HepG2 (cell line): ENCODE measurements around the gene C1orf21.
"Not testable (repeated sequence)": the region's sequence is repeated elsewhere in the genome, so short reads cannot be mapped to it uniquely, and the experiment has no call there.

Source experiments
- ARNT ChIP-seq: fragments of 450-650 bp; IDR thresholded peaks from 2 replicates; pipeline ENCODE4 v1.6.1; 2017
- CREB3 ChIP-seq: sonication (generic); formaldehyde crosslinking; IDR thresholded peaks from 2 replicates; pipeline ENCODE4 v1.5.0; 2020; ENCODE audit warnings: missing genetic modification reagents
- CTCF ChIP-seq: sonication (generic); formaldehyde crosslinking; IDR thresholded peaks from 2 replicates; pipeline ENCODE4 v1.5.0; 2020; ENCODE audit warnings: mild to moderate bottlenecking, missing genetic modification reagents, moderate library complexity
- JUNB ChIP-seq: sonication (generic); formaldehyde crosslinking; IDR thresholded peaks from 2 replicates; pipeline ENCODE4 v1.8.0; 2022; ENCODE audit warnings: missing genetic modification reagents, mild to moderate bottlenecking, borderline replicate concordance
- MIER3 ChIP-seq: IDR thresholded peaks from 2 replicates; pipeline ENCODE4 v1.6.1; 2016; ENCODE audit warnings: missing compliant biosample characterization, borderline replicate concordance
- MYC ChIP-seq: sonication (generic); formaldehyde crosslinking; IDR thresholded peaks from 2 replicates; pipeline ENCODE4 v1.9.0; 2021; ENCODE audit warnings: missing genetic modification reagents, borderline replicate concordance
- RAD21 ChIP-seq: fragments of 450-650 bp; formaldehyde crosslinking; IDR thresholded peaks from 2 replicates; pipeline ENCODE4 v1.5.0; 2020; ENCODE audit warnings: mild to moderate bottlenecking
- REST ChIP-seq, 2 experiments: IDR thresholded peaks; 2 replicates each; pipeline ENCODE4 v1.6.1; 2011 to 2012; ENCODE audit warnings: low read length in 2 of 2, borderline replicate concordance in 1 of 2, low read depth in 1 of 2, mild to moderate bottlenecking in 1 of 2, moderate library complexity in 1 of 2
- RFXAP ChIP-seq: sonication (generic); formaldehyde crosslinking; IDR thresholded peaks from 2 replicates; pipeline ENCODE4 v1.4.0; 2020; ENCODE audit warnings: missing genetic modification reagents, borderline replicate concordance
- TARDBP ChIP-seq: sonication (generic); formaldehyde crosslinking; IDR thresholded peaks from 2 replicates; pipeline ENCODE4 v1.8.0; 2022; ENCODE audit warnings: mild to moderate bottlenecking, missing genetic modification reagents
- ZBTB2 ChIP-seq: sonication (generic); formaldehyde crosslinking; IDR thresholded peaks from 2 replicates; pipeline ENCODE4 v1.8.0; 2022; ENCODE audit warnings: low read depth, missing genetic modification reagents
- ZBTB40 ChIP-seq, 2 experiments: fragments of 450-650 bp in 1 of 2; sonication (generic) in 1 of 2; formaldehyde crosslinking in 1 of 2; IDR thresholded peaks; 2 replicates each; pipeline versions ENCODE4 v1.6.1 to v1.8.0; 2016 to 2022; ENCODE audit warnings: antibody characterized with exemption in 1 of 2, mild to moderate bottlenecking in 1 of 2, missing genetic modification reagents in 1 of 2
- ZNF20 ChIP-seq: sonication (generic); formaldehyde crosslinking; IDR thresholded peaks from 2 replicates; pipeline ENCODE4 v1.4.0; 2020; ENCODE audit warnings: mild to moderate bottlenecking, moderate library complexity, missing genetic modification reagents

- not testable (repeated sequence) for TF ChIP-seq ZBTB2; RAD21 (CRISPR knock-in tag); JUNB (CRISPR knock-in tag); ZBTB40 (IDR thresholded peaks at IDR 0.05); ZBTB40 (CRISPR knock-in tag; IDR thresholded peaks at IDR 0.05); CTCF (CRISPR knock-in tag); TARDBP; MIER3; REST (IDR thresholded peaks at IDR 0.05; ENCODE audit: borderline replicate concordance in 1 of 2, low read depth in 1 of 2, low read length in 2 of 2); MYC (CRISPR knock-in tag); ARNT; CREB3 (CRISPR knock-in tag); RFXAP (CRISPR knock-in tag); ZNF20 (CRISPR knock-in tag)
Observed at GRCh38 chr1:184612229-184612628, 225.4 kb downstream of the C1orf21 start.
